HUES48 (cell line): ENCODE measurements around the gene C11orf58.

ENCODE experiments used
- H3K27ac ChIP-seq: one replicate; pipeline ENCODE4 v1.7.0; 2013; ENCODE audit warnings: low read depth, low read length, inconsistent platforms
- H3K27me3 ChIP-seq: 2 replicates; pipeline ENCODE4 v1.6.1; 2013; ENCODE audit warnings: mild to moderate bottlenecking, low read length; ENCODE audit not compliant: control insufficient read depth, insufficient read depth
- H3K36me3 ChIP-seq: 2 replicates; pipeline ENCODE4 v1.6.1; 2013; ENCODE audit warnings: low read length; ENCODE audit not compliant: control insufficient read depth, insufficient read depth
- H3K4me1 ChIP-seq: 2 replicates; pipeline ENCODE4 v1.6.1; 2013; ENCODE audit warnings: mild to moderate bottlenecking, low read length; ENCODE audit not compliant: control insufficient read depth, insufficient read depth
- H3K4me3 ChIP-seq: 2 replicates; pipeline ENCODE4 v1.5.1; 2013; ENCODE audit warnings: mild to moderate bottlenecking, low read depth, low read length
- H3K9ac ChIP-seq: 2 replicates; pipeline ENCODE4 v1.6.1; 2013; ENCODE audit warnings: mild to moderate bottlenecking, low read depth, low read length, moderate library complexity
- H3K9me3 ChIP-seq: 2 replicates; pipeline ENCODE4 v1.6.1; 2013; ENCODE audit warnings: low read length; ENCODE audit not compliant: control insufficient read depth, insufficient read depth

Gene C11orf58

GRCh38 chr11:16806791-16807190 is 68.3 kb downstream of the C11orf58 start:
- Histone ChIP-seq H3K36me3 (peaks cover 13% of the 10 kb centered on the region; the same call in 1 of the 2 replicates), H3K27me3 (no peaks in the 10 kb centered on the region), H3K9ac (no peak overlapping the region), H3K27ac (no peak overlapping the region), H3K4me1 (no peaks in the 10 kb centered on the region), H3K4me3 (no peak overlapping the region), H3K9me3 (no peaks in the 10 kb centered on the region)

GRCh38 chr11:16807306-16807705 is 68.9 kb downstream of the C11orf58 start:
- Histone ChIP-seq H3K9me3 (no peaks in the 10 kb centered on the region), H3K9ac (no peak overlapping the region), H3K4me1 (no peaks in the 10 kb centered on the region), H3K27me3 (no peaks in the 10 kb centered on the region), H3K4me3 (no peak overlapping the region), H3K27ac (no peak overlapping the region), H3K36me3 (peaks cover 14% of the 10 kb centered on the region; the same call in 1 of the 2 replicates)
